Esophagus muscularis mucosa (tissue), 3 donors: Measurements from ENCODE around the gene SLC4A9.

Experiments
- CTCF ChIP-seq, 3 experiments: fragments of 200-600 bp in 2 of 3; fragments of 450-650 bp in 1 of 3; sonication (generic) in 2 of 3; IDR thresholded peaks; one replicate each; pipeline ENCODE4 v1.5.1; 2017 to 2019; ENCODE audit warnings: antibody characterized with exemption in 3 of 3, mild to moderate bottlenecking in 2 of 3, moderate library complexity in 1 of 3
- POLR2A ChIP-seq: fragments of 450-650 bp; IDR thresholded peaks from one replicate; pipeline ENCODE4 v1.6.1; 2017; ENCODE audit warnings: antibody characterized with exemption, moderate library complexity, mild to moderate bottlenecking, low read depth

- no peak for TF ChIP-seq CTCF (IDR thresholded peaks at IDR 0.05)
- no peak for TF ChIP-seq POLR2A
Observed at GRCh38 chr5:140398379-140398811, 38.4 kb downstream of the SLC4A9 start.
